K562 (cell line): Measurements from ENCODE around the gene ANKRD30A.

Experiments
- FOXK2 ChIP-seq, 2 experiments: fragments of 450-650 bp; IDR thresholded peaks in 1 of 2; conservative IDR thresholded peaks in 1 of 2; 2 replicates each; pipeline ENCODE4 v1.6.1; 2016; ENCODE audit warnings: low read depth in 2 of 2, mild to moderate bottlenecking in 1 of 2
- ILK ChIP-seq: fragments of 450-650 bp; IDR thresholded peaks from 2 replicates; pipeline ENCODE4 v1.6.1; 2016; ENCODE audit warnings: missing genetic modification characterization, low read depth, mild to moderate bottlenecking, missing compliant biosample characterization, moderate library complexity, borderline replicate concordance
- L3MBTL2 ChIP-seq: fragments of 450-650 bp; IDR thresholded peaks from 2 replicates; pipeline ENCODE4 v1.6.1; 2016; ENCODE audit warnings: mild to moderate bottlenecking, moderate library complexity
- NFE2L1 ChIP-seq: fragments of 450-650 bp; IDR thresholded peaks from 2 replicates; pipeline ENCODE4 v1.6.1; 2016; ENCODE audit warnings: missing genetic modification characterization, low read depth, mild to moderate bottlenecking, missing compliant biosample characterization, moderate library complexity, borderline replicate concordance
- NFIC ChIP-seq: fragments of 450-650 bp; IDR thresholded peaks from 2 replicates; pipeline ENCODE4 v1.6.1; 2017; ENCODE audit warnings: mild to moderate bottlenecking, inconsistent platforms
- POLR2H ChIP-seq: IDR thresholded peaks from 2 replicates; pipeline ENCODE4 v1.6.1; 2016; ENCODE audit warnings: missing genetic modification characterization, low read depth, mild to moderate bottlenecking, control low read depth, missing compliant biosample characterization, moderate library complexity
- RAD21 ChIP-seq, 2 experiments: fragments of 250-450 bp in 1 of 2; fragments of 450-650 bp in 1 of 2; sonication (Bioruptor Pico) in 1 of 2; formaldehyde crosslinking in 1 of 2; IDR thresholded peaks in 1 of 2; conservative IDR thresholded peaks in 1 of 2; 2 replicates each; pipeline versions ENCODE4 v1.4.0 to v1.8.0; 2020 to 2022; ENCODE audit warnings: mild to moderate bottlenecking in 2 of 2, moderate library complexity in 1 of 2
- TBP ChIP-seq: optimal IDR thresholded peaks from 2 replicates; pipeline ENCODE3; 2011; ENCODE audit warnings: low read depth, low read length, improper control_type of control experiment
- ZFP36 ChIP-seq: fragments of 150-350 bp; IDR thresholded peaks from 2 replicates; pipeline ENCODE4 v1.6.1; 2018; ENCODE audit warnings: low read length, low read depth; ENCODE audit not compliant: partially characterized antibody
- TF ChIP-seq, protein P1 (sequence below), 3 experiments: IDR thresholded peaks in 2 of 3; conservative IDR thresholded peaks in 1 of 3; 2 replicates each; pipeline ENCODE4 v1.5.1; 2011 to 2012; ENCODE audit warnings: low read length in 3 of 3, mild to moderate bottlenecking in 3 of 3, control low read depth in 2 of 3, improper control_type of control experiment in 1 of 3, inconsistent platforms in 1 of 3, low read depth in 1 of 3, mixed read lengths in 1 of 3, moderate library complexity in 1 of 3; ENCODE audit not compliant: insufficient read depth in 2 of 3

DNA sequence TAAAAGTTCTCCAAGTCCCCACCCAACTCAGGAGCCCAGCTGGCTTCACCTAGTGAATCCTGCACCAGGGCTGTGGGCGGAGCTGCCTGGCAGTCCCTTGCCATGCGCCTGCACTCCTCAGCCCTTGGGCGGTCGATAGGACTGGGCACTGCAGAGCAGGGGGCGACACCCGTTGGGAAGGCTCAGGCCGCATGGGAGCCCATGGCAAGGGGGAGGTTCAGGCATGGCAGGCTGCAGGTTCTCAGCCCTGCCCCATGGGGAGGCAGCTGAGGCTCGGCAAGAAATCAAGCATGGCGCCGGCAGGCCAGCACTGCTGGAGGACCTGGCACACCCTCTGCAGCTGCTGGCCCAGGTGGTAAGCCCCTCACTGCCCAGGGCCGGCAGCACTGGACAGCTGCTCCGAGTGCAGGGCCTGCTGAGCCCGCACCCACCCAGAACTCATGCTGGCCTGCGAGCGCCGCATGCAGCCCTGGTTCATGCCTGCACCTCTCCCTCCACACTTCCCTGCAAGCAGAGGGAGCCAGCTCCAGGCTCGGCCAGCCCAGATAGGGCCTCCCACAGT is 149.9 kb downstream of the ANKRD30A start:
- TF ChIP-seq L3MBTL2: no peak
- TF ChIP-seq, protein P1, sequence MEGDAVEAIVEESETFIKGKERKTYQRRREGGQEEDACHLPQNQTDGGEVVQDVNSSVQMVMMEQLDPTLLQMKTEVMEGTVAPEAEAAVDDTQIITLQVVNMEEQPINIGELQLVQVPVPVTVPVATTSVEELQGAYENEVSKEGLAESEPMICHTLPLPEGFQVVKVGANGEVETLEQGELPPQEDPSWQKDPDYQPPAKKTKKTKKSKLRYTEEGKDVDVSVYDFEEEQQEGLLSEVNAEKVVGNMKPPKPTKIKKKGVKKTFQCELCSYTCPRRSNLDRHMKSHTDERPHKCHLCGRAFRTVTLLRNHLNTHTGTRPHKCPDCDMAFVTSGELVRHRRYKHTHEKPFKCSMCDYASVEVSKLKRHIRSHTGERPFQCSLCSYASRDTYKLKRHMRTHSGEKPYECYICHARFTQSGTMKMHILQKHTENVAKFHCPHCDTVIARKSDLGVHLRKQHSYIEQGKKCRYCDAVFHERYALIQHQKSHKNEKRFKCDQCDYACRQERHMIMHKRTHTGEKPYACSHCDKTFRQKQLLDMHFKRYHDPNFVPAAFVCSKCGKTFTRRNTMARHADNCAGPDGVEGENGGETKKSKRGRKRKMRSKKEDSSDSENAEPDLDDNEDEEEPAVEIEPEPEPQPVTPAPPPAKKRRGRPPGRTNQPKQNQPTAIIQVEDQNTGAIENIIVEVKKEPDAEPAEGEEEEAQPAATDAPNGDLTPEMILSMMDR (IDR thresholded peaks at IDR 0.05 in 2 of 3, conservative IDR thresholded peaks at IDR 0.05 in 1 of 3; ENCODE audit: insufficient read depth in 2 of 3, low read depth in 1 of 3, low read length in 3 of 3): no peak
- no peak for TF ChIP-seq TBP
- no peak for TF ChIP-seq ZFP36
- TF ChIP-seq POLR2H (tag): no peak
- no peak for TF ChIP-seq ILK (tag)
- no peak for TF ChIP-seq NFIC
- no peak for TF ChIP-seq FOXK2 (conservative IDR thresholded peaks at IDR 0.05 in 1 of 2, IDR thresholded peaks at IDR 0.05 in 1 of 2; ENCODE audit: low read depth in 2 of 2)
- no peak for TF ChIP-seq NFE2L1 (tag)
- no peak for TF ChIP-seq RAD21 (CRISPR knock-in tag; conservative IDR thresholded peaks at IDR 0.05 in 1 of 2, IDR thresholded peaks at IDR 0.05 in 1 of 2)
